HepG2 (cell line): Measurements from ENCODE around the gene CDKN2A. TPM values are rescaled to one million over a fixed set of nuclear protein-coding genes. Genes with fewer than 3 reads are reported as not detected.
A peak's percentile ranks its signal among the peaks of the same experiment; 100 is the strongest.

Experiments used
- ARID5B ChIP-seq: IDR thresholded peaks from 2 replicates; pipeline ENCODE4 v1.4.0; 2020; ENCODE audit warnings: mild to moderate bottlenecking, missing genetic modification reagents
- ASH2L ChIP-seq: fragments of 300-600, 200-600 bp; sonication (generic); IDR thresholded peaks from 2 replicates; pipeline ENCODE4 v1.7.0; 2017; ENCODE audit warnings: low read depth, mild to moderate bottlenecking, moderate library complexity, mixed read lengths, low read length; ENCODE audit not compliant: insufficient read length
- ATRX ChIP-seq: sonication (generic); formaldehyde crosslinking; IDR thresholded peaks from 2 replicates; pipeline ENCODE4 v1.4.0; 2020; ENCODE audit warnings: missing genetic modification reagents, borderline replicate concordance
- BCL6 ChIP-seq: IDR thresholded peaks from 2 replicates; pipeline ENCODE4 v1.6.1; 2016; ENCODE audit warnings: missing genetic modification reagents, missing compliant biosample characterization
- FOXO1 ChIP-seq: sonication (generic); formaldehyde crosslinking; IDR thresholded peaks from 2 replicates; pipeline ENCODE4 v1.4.0; 2020; ENCODE audit warnings: missing genetic modification reagents
- GLMP ChIP-seq: sonication (generic); formaldehyde crosslinking; IDR thresholded peaks from 2 replicates; pipeline ENCODE4 v1.9.0; 2021; ENCODE audit warnings: missing genetic modification reagents, mild to moderate bottlenecking, borderline replicate concordance
- JUN ChIP-seq: sonication (generic); formaldehyde crosslinking; IDR thresholded peaks from 2 replicates; pipeline ENCODE4 v1.4.0; 2020; ENCODE audit warnings: mild to moderate bottlenecking, missing genetic modification reagents
- KDM2A ChIP-seq: sonication (generic); formaldehyde crosslinking; IDR thresholded peaks from 2 replicates; pipeline ENCODE4 v1.4.0; 2020; ENCODE audit warnings: low read depth, missing genetic modification reagents, borderline replicate concordance
- KDM5B ChIP-seq: sonication (generic); formaldehyde crosslinking; IDR thresholded peaks from 2 replicates; pipeline ENCODE4 v1.4.0; 2020; ENCODE audit warnings: missing genetic modification reagents, mild to moderate bottlenecking, borderline replicate concordance
- MED13 ChIP-seq: sonication (generic); formaldehyde crosslinking; IDR thresholded peaks from 2 replicates; pipeline ENCODE4 v1.5.0; 2020; ENCODE audit warnings: missing genetic modification reagents
- MEIS1 ChIP-seq: sonication (generic); formaldehyde crosslinking; IDR thresholded peaks from 2 replicates; pipeline ENCODE4 v1.9.0; 2021; ENCODE audit warnings: mild to moderate bottlenecking, missing genetic modification reagents, moderate library complexity, borderline replicate concordance
- ZBTB44 ChIP-seq: sonication (generic); formaldehyde crosslinking; IDR thresholded peaks from 2 replicates; pipeline ENCODE4 v1.4.0; 2020; ENCODE audit warnings: missing genetic modification reagents
- ZFX ChIP-seq: sonication (generic); formaldehyde crosslinking; IDR thresholded peaks from 2 replicates; pipeline ENCODE4 v1.4.0; 2020; ENCODE audit warnings: mild to moderate bottlenecking, low read depth, missing genetic modification reagents, moderate library complexity
- ZNF280B ChIP-seq: sonication (generic); formaldehyde crosslinking; IDR thresholded peaks from 2 replicates; pipeline ENCODE4 v1.5.0; 2020; ENCODE audit warnings: missing genetic modification reagents, mild to moderate bottlenecking, borderline replicate concordance
- ZNF333 ChIP-seq: sonication (generic); formaldehyde crosslinking; IDR thresholded peaks from 2 replicates; pipeline ENCODE4 v1.4.0; 2020; ENCODE audit warnings: mild to moderate bottlenecking, missing genetic modification reagents, borderline replicate concordance
- ZNF546 ChIP-seq: sonication (generic); formaldehyde crosslinking; conservative IDR thresholded peaks from 2 replicates; pipeline ENCODE4 v1.8.1; 2023; ENCODE audit warnings: mild to moderate bottlenecking, missing genetic modification reagents
- ZNF549 ChIP-seq: sonication (generic); formaldehyde crosslinking; IDR thresholded peaks from 2 replicates; pipeline ENCODE4 v1.5.0; 2020; ENCODE audit warnings: missing genetic modification reagents
- ZNF550 ChIP-seq: sonication (generic); formaldehyde crosslinking; IDR thresholded peaks from 2 replicates; pipeline ENCODE4 v1.4.0; 2020; ENCODE audit warnings: mild to moderate bottlenecking, missing genetic modification reagents, borderline replicate concordance
- ZNF737 ChIP-seq: sonication (generic); formaldehyde crosslinking; IDR thresholded peaks from 2 replicates; pipeline ENCODE4 v1.5.0; 2020; ENCODE audit warnings: missing genetic modification reagents, mild to moderate bottlenecking, borderline replicate concordance
- ZNF788 ChIP-seq: sonication (generic); formaldehyde crosslinking; IDR thresholded peaks from 2 replicates; pipeline ENCODE4 v1.5.0; 2020; ENCODE audit warnings: mild to moderate bottlenecking, missing genetic modification reagents, borderline replicate concordance
- polyA plus RNA-seq, 8 experiments: library from polyadenylated mRNA; depleted of rRNA in 3 of 8; stranded (reverse) in 7 of 8; unstranded in 1 of 8; fragments of >200 nt; fragmentation: Illumina TruSeq in 4 of 8; extraction: Trizol in 4 of 8; gene quantifications; 2 replicates each; pipeline versions ENCODE4 v1.2.1 to v1.2.3, GENCODE V29; 2011 to 2016; ENCODE audit warnings: low read depth in 4 of 8, missing spikeins in 1 of 8, mixed read lengths in 1 of 8; ENCODE audit not compliant: insufficient read depth in 1 of 8
- total RNA-seq, 5 experiments: library from RNA; depleted of rRNA; stranded (reverse); fragments of >200 nt; fragmentation: Illumina TruSeq; extraction: Trizol; gene quantifications; 2 replicates each; pipeline ENCODE4 v1.2.3, GENCODE V29; 2016; ENCODE audit warnings: low read depth in 1 of 5

CDKN2A gene
- total and polyA plus RNA-seq, 2 of the 13 experiments (the other 11 are each of a cell fraction or from before 2014, with no cell fraction given), result 4.2 to 4.8 TPM

GRCh38 chr9:21995666-21996398 lies 1.6 kb upstream of the CDKN2A start (continued):
- TF ChIP-seq FOXO1 (CRISPR knock-in tag) (no peak), ASH2L (peak; percentile 9), KDM5B (CRISPR knock-in tag) (peak; percentile 30; the same call in 1 of the 2 replicates), BCL6 (CRISPR knock-in tag) (peak; percentile 96), GLMP (CRISPR knock-in tag) (no peak), ZBTB44 (no peak), ZNF737 (CRISPR knock-in tag) (no peak), ZNF788 (CRISPR knock-in tag) (no peak), MEIS1 (no peak), MED13 (CRISPR knock-in tag) (no peak), ZNF546 (CRISPR knock-in tag) (no peak), ATRX (CRISPR knock-in tag) (no peak), ZNF333 (no peak), ZFX (CRISPR knock-in tag) (peak; percentile 43; the same call in 1 of the 2 replicates), ZNF280B (no peak), ZNF550 (CRISPR knock-in tag) (no peak), ARID5B (CRISPR knock-in tag) (peak; percentile 46; the same call in 1 of the 2 replicates), ZNF549 (no peak), JUN (CRISPR knock-in tag) (no peak), KDM2A (CRISPR knock-in tag) (peak; percentile 56; the same call in 1 of the 2 replicates)
